Fibroblast of the conjunctiva (primary cell): ENCODE data around the gene TLK2.
"Not testable (repeated sequence)": the region's sequence is repeated elsewhere in the genome, so short reads cannot be mapped to it uniquely, and the experiment has no call there.

Source experiments
- DNase-seq: peaks from one replicate; pipeline ENCODE4 v3.0.0-alpha.2; 2010; ENCODE audit warnings: low read depth

Gene TLK2

DNA sequence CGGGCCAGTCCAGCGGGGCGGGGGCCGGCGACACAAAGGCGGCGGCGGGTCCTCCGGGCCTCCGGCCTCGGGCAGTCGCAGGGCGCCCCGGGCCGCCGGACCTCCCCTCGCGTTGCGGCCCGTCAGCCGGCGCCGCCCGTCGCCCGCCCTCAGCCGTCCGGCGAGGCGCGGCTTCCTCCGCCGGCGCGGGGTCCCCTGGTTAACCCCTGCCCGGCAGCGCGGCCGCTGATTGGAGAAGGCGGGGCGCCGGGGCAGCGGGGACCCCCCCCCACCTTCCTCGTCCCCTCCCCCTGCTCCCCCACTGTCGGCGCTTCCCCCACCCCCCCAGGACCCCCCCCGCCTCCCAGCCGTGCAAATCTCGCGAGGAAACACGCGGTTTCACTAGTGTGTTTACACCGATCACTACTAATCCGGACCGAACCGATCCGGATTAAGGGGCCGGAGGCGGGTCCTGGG, at the start of gene TLK2:
TSS of gene TLK2 (plus strand) at position 402 of the 456 bp plus-strand sequence. CDS start 2,301 bp downstream, outside the sequence.
- peak; percentile 69 for DNase-seq

DNA sequence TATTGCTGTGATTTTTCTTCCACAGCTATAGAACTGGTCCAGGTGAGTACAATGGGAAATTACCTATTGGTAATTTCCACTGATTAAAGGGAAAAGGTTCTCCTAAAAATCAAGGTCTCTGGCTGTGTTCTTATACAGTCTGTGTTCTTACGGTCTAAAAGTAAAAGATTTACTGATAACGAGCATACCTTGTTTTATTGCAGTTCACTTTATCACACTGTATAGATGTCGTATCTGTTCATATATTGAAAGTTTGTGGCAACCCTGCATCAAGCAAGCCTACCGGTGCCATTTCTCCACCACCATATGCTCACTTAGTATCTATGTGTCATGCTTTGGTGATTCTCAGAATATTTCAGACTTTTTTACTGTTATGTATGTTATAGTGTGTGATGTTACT, 43.4 kb upstream of the TLK2 start:
- not testable (repeated sequence) for DNase-seq

DNA sequence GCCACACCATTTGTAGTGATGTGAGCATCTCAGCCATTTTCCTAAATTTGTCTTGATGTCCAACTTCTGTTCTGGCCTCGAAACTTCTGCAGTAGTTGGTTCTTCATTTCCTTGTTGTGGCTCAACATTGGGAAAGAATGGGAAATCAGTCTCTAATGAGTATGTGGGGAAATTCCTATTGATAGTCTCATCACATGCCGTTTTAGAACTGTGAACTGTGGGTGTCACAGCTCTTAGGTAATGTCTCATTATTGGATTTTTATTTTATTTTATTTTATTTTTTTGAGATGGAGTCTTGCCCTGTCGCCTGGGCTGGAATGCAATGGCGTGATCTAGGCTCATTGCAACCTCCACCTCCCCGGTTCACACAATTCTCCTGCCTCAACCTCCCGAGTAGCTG, 37.4 kb upstream of the TLK2 start:
- not testable (repeated sequence) for DNase-seq

DNA sequence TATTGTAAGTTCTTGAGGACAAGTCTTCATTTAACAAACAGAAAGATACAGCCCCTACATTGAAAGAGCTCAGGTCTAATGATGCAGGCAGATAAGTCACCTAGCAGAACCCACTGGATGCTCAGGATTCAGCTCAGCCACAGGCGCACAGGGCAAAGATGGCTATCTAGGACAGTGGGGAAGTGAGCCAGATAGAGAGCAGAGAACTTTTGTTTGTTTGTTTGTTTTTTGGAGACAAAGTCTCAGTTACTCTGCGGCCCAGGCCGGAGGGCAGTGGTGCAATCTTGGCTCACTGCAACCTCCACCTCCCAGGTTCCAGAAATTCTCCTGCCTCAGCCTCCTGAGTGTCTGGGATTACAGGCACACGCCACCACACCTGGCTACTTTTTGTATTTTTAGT, 34.6 kb upstream of the TLK2 start:
- no peak for DNase-seq

DNA sequence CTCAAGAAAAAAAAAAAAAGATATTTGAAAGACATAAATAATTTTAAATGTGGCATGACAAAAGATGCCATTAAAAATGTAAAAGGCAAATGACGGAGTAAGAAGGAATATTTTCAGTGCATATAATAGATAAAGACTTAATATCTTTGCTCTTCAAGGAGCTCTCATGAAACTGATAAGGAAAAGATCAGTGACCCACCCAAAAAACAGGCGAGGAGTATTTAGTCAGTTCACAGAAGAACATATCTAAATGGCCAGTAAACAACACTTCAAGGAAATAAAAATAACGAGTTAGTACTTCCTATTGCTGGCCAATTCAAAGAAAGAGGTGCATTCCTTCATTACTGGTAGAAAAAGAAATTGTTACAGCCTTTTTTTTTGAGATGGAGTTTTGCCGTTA, 32.8 kb upstream of the TLK2 start:
- not testable (repeated sequence) for DNase-seq

DNA sequence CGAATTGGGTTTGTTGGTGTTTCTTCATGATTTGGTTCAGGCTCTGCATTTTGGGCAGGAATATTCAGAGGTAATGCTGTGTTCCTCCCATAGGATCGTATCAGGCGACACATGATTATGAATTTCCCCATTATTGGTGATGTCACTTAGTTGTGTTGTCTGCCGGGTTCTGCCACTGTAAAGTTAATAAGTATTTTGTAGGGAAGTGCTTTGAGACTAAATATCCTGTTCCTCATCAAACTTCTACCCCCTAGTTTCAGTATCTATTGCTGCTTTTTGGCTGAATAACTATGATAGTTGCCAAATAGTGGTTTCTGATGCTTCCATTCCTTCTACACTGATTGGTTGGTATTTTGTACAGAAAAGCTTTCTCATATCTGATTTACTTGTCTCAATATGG, 26.4 kb upstream of the TLK2 start:
- not testable (repeated sequence) for DNase-seq

DNA sequence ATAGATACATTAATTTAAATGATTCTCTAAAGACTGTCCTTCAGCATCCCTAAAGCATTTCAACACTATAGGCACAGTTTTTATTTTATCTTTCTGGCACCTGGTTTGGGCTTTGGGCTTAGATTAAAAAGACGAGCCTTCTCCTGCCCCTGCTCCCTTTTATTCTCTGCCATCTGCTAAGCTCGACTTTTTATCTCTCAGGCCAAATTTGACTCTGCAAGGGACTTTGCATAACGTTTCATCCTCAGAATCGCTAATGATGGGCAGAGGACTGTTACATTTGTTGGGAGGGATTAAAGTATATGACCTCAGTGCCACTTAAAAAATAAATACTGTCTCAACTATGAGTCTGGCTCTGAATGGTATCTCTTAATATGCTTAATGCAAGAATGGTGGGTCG, 25.6 kb upstream of the TLK2 start:
- not testable (repeated sequence) for DNase-seq

DNA sequence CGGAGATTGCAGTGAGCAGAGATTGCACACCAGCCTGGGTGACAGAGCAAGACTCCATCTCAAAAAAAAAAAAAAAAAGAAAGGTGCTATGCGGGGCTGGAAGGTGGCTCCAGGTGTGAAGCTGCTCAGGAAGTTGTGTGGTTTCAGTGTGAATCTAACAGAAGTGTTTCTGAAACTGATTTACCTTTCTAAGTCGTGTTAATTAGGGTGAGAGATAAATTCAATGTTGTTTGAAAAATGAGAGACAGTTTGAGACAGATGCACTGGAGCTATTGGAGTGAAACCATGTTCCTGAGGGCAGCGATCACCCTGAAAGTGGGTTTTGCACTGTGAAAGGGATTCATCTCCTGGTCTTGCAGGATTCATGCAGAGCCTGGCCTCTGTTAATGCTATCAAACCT, 25.0 kb upstream of the TLK2 start:
- DNase-seq = not testable (repeated sequence)

DNA sequence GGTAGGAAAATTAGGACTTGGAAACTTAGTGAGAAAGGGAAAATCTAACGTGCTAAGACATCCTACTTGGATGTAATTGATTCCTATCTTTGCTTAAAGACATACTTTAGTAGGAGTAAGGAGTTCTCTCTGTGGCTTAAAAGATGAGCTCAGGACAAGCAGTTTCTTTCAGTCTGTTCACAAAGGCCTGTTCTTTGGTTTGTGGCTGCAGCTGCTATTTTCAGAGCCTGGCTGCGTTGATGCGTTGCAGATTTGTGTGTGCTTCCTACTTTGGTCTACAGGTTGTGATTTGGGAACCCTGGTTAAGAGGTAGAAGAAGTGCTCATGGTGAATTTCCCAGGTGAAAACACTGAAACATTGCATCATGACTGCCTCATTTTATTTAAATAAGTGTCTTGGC, 24.5 kb upstream of the TLK2 start:
- not testable (repeated sequence) for DNase-seq

DNA sequence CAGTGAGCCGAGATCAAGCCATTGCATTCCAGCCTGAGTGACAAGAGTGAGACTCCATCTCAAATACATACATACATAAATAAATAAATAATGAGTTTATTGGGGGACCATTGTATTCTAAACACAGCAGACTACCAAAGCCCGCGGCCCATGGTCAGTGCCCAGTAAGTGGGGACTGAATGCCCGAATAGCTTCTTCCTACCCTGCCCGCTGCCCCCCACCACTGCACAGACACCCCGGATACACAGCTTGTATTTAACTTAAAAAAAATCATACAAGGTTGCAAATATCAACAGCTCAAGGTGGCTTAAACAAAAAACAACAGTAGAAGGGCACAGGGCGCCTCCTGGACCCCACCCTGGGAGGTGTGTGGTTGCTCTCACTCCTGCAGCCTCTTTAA, 22.6 kb upstream of the TLK2 start:
- DNase-seq = no peak

DNA sequence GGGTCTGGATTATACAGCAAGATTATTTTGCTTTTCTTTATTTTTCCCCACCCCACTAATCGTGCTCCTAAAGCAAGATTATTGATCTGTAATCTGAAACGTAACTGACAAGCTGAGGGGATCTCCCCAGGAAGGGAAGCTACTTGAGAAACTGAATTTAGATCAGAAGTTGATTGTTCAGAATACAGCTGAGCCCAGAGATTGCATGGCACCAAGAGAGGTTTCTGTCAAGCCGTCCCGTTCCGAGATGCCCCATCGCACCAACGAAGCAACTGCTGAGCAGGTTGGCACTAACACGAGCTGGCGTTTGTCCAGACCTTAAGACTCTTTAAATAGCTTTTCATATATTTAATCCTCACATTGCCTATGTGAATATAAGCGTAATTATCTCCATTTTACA, 20.1 kb upstream of the TLK2 start:
- not testable (repeated sequence) for DNase-seq

DNA sequence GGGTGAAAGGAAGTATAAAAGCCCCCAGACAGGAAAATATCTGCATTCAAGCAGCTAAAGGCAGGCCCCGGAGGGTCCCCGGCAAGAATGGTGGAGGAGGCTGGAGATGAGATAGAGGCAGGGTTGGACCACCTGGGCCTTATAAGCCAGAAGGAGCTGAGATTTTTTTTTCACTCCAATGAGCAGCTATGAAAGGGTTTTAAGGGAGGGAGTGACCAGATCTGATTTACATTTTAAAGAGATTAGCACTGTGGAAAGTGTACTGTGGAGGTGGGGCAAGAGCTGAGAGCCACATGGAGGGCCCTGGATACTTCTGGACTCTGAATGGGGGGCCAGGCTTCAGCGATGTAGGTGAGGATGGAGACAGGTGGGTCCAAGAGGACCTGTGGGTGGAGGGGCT, 14.2 kb upstream of the TLK2 start:
- not testable (repeated sequence) for DNase-seq

DNA sequence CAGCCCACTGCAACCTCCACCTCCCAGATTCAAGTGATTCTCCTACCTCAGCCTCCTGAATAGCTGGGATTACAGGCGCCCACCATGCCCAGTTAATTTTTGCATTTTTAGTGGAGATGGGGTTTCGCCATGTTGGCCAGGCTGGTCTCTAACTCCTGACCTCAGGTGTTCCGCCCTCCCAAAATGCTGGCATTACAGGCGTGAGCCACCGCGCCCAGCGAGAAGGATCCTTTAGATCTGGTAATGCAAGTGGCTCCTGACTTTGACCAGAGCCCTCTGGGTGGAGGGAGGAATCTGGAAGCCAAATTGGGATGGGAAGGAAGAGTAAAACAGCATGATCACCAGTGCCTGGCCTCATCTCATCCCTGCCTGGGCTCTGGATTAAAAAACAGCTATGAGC, 13.4 kb upstream of the TLK2 start:
- not testable (repeated sequence) for DNase-seq

DNA sequence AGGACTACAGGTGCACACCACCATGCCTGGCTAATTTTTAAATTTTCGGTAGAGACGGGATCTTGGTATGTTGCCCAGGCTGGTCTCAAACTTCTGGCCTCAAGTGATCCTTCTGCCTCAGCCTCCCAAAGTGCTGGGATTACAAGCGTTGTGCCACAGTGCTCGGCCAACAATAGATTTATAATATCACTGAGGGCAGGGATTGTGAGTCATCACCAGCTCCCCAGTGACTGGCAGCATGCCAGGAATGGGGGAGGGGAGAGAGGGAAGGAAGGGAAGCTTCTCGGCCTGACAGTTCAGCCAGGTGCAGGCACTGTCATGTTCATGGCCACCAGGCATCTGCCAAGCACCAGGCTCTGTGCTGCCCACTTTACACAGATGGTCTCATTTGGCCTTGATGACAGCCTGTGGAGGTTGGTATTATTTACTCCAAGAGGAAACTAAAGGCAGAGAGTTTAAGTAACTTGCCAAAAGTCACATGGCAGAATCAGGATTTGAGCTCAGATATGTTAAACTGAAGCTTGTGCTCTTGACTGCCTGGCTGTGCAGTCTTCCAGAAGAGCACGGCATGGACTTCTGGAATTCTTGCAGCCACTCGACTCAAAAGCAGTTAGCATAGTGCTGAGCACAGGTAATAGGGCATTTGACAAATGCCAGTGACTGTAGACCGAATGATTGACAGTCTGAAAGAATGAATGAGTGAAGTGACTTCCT, 7.8 kb upstream of the TLK2 start:
- peak; percentile 30 for DNase-seq

DNA sequence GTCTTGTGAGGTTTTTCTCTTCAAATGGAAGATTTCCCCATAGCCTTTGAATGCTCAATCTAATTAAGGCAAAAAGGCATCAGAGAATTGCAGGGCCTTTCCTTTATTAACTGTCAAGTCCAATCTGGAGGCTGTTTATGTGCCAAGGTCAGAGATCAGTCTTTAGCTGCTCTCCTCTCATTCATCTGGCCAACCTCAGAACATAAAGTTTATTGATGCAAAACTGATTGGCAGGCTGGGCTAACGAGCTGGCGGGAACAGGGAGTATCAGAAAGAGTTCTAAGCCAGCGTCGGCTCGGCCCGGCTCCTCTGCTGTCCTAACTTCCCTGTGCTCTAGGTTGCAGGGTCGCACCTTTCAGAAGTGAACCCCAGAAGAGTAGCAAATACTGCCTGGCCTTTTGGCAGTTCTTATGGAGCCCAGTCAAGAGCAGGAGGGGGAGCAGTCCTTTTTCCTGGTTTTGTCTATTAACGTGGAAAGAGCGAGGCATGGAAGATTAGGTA, 7.2 kb upstream of the TLK2 start:
- DNase-seq = not testable (repeated sequence)

DNA sequence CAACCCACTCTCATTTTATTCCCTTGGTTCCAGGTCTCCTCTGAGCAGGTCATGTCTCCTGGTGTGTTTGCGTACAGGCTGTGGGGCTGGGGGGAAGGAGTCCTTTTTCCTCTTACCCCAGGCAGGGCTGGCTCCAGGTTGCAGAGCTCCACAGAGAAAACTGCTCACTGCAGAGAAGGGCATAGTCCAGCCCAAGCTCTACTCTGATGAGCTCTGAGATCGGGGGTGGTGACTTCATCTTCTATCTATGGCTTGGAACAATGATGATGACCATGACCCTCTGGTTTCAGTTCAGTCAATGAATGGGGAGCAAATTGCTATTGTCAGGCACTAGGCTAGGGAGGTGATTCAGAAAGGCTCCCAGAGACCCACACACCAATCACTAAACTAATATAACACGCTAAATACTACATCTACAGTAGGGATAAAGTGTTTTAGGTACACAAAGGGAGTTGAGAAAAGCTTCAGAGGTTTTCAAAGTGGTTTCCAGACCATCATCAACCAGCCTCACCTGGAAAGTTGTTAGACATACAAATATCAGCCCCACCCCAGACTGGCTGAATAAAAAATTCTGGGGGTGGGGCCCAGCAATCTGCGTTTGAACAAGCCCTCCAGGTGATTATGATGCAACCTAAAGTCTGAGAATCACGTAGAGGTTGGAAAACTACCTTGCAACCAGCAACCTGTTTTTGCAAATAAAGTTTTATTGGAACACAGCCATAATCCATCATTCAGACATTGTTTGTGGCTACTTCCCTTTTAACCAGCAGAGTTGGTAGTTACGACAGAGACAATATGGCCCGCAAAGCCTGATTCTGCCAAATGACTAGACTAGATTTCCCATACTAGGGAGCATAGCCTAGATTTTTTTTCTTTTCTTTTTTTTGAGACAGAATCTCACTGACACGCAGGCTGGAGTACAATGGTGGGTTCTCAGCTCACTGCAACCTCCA, 5.3 kb upstream of the TLK2 start:
- DNase-seq = not testable (repeated sequence)

DNA sequence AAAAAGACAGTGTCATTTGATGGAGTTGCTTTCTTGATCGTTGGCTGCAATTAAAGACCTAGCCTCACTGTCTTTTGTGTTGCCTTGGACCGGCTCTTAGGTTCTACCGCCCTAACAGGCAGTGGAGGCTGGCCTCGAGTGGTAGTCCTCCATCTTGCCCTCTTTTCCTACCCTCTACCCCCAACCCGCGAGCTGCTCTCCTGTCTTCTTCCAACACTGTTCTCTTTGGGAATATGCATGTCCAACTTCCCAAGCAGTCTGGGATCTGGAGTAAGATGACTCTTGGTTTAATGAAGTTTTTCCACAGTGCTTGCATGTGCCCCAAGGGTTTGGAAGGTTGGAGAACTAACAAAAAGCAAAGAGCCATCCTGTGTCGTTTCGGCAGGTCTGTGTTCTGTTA, 1.5 kb upstream of the TLK2 start:
- DNase-seq = not testable (repeated sequence)

DNA sequence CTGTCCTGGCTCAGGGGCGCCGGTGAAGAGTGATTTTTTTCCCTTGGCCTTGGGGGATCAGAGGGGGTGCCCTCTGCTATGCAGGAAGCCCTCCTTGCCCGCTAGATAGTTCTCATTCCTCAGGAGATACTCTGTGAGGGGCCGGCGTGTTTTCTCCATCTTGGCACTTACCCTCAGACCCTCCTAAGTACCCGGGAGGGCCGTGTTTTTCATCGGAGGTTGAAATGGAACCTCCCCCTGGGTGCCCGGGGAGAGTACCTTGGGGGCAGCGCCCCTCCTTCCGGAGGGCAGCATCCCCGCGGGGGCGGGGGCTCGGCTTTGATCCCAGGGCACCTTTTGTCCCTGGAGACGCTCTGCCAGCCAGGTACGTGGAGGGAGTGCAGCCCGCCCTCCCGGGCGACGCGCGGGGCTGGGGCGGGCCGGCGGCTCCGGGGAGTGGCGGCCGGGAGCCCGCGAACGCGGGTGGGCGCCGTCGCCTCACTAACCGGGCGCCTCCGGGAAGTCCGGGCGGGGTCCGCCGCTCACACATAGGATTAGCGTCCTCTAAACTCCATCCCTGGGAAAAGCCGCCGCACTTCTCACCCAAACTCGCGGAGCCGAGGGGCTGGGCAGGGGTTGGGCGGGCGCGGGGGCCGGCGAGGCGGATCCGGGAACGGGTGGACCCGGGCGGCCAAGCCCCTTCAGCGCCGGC, 762 bp upstream of the TLK2 start:
- DNase-seq = not testable (repeated sequence)

DNA sequence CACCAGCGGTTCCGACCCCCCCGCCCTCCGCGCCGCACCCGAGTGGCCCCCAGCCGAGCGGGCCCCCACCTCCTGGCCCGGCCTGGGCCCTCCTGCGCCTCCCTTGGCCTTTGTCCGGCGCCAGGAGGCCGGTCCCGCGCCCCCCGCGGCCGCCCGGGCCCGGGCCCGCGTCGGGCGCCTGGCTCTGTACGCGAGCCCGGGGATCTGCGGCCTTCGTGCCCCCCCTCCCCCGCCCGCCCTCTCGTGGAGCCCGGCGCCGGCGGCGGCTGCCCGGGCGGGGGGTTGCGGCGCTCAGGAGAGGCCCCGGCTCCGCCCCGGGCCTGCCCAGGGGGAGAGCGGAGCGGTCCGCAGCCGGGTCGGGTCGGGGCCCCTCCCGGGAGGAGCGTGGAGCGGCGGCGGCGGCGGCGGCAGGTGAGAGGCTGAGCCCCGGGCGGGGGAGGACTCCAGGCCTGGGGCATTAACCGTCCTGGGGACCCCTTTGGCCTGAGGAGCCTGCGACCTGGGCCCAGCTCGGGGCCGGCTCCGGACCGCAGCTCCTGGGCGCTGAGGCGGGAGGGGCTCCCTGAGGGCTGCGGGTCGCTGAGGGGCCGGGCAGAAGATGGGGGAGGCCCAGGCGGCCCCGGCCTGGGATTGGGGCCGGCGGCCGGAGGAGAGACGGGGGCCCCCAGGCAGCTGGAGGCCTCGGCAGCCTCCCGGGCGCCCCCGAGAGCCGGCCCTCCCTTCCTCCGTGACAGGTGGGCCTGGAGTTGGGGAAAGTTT, 434 bp downstream of the TLK2 start:
- DNase-seq = not testable (repeated sequence)

DNA sequence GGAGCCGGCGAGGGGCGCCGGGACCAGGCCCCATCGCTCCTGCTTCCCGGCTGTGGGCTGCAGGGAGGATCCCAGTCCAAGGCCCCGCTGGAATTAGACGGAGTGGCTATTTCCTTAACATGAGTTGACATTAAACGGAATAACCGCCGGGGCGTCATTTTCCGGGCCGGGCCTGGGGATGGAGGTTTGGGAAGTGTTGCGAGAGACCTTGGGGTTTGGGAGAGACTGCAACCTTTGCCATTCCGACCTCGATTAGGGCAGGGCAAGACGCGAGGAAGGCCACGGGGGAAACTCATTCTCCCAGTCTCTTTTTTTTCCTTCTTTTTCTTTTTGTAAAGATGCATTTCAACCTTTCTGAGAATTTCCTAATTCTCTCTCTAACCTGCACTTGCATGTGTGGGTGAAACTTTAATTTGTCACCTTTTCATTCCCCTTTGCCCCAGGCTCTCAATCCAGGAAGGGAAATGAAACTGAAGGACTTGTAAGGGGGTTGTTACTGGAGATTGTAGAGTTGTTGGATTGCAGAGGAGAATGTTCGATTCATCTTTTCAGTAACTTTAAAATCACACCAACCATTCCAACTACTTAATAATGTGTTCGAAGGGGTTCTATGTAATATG, 1.1 kb downstream of the TLK2 start:
- not testable (repeated sequence) for DNase-seq

DNA sequence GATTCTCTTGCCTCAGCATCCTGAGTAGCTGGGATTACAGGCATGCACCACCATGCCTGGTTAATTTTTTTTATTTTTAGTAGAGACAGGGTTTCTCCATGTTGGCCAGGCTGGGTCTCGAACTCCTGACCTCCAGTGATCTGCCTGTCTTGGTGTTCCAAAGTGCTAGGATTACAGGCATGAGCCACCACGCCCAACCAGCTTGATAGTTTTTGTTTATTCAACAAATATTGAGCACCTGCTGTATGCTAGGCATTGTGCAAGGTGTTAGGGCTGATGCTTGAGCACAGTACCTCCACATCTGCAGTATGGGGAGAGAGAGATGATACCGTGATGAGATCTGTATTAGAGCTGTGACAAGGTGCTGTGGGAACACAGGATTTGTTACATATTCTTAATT, 3.9 kb downstream of the TLK2 start:
- not testable (repeated sequence) for DNase-seq
